HepG2 (cell line): ENCODE data around the gene NDUFAF5.

Experiments used
- EP300 ChIP-seq, 3 experiments: sonication (generic) in 1 of 3; formaldehyde crosslinking in 1 of 3; IDR thresholded peaks; 2 replicates each; pipeline versions ENCODE4 v1.5.1 to v1.6.1; 2011 to 2020; ENCODE audit warnings: low read depth in 2 of 3, low read length in 2 of 3, borderline replicate concordance in 1 of 3, improper control_type of control experiment in 1 of 3, mild to moderate bottlenecking in 1 of 3, missing genetic modification reagents in 1 of 3, moderate library complexity in 1 of 3
- MAFK ChIP-seq, 2 experiments: IDR thresholded peaks in 1 of 2; conservative IDR thresholded peaks in 1 of 2; 2 replicates each; pipeline ENCODE4 v1.6.1; 2011; ENCODE audit warnings: improper control_type of control experiment in 2 of 2, low read length in 2 of 2
- PAWR ChIP-seq: sonication (generic); formaldehyde crosslinking; IDR thresholded peaks from 2 replicates; pipeline ENCODE4 v1.4.0; 2020; ENCODE audit warnings: missing genetic modification reagents, mild to moderate bottlenecking, borderline replicate concordance
- PHF8 ChIP-seq: sonication (generic); formaldehyde crosslinking; IDR thresholded peaks from 2 replicates; pipeline ENCODE4 v1.5.0; 2020; ENCODE audit warnings: missing genetic modification reagents
- POLR2AphosphoS5 ChIP-seq: IDR thresholded peaks from 2 replicates; pipeline ENCODE4 v1.6.1; 2012; ENCODE audit warnings: low read depth, low read length
- SIX4 ChIP-seq: sonication (generic); formaldehyde crosslinking; IDR thresholded peaks from 2 replicates; pipeline ENCODE4 v1.4.0; 2020; ENCODE audit warnings: missing genetic modification reagents
- ZBTB1 ChIP-seq: sonication (generic); formaldehyde crosslinking; IDR thresholded peaks from 2 replicates; pipeline ENCODE4 v1.4.0; 2020; ENCODE audit warnings: missing genetic modification reagents, borderline replicate concordance
- ZFP41 ChIP-seq: sonication (generic); formaldehyde crosslinking; IDR thresholded peaks from 2 replicates; pipeline ENCODE4 v1.4.0; 2020; ENCODE audit warnings: mild to moderate bottlenecking, missing genetic modification reagents, borderline replicate concordance
- ZNF274 ChIP-seq: sonication (generic); formaldehyde crosslinking; IDR thresholded peaks from 2 replicates; pipeline ENCODE4 v1.5.1; 2020; ENCODE audit warnings: mild to moderate bottlenecking, missing genetic modification reagents
- ZNF512 ChIP-seq: sonication (generic); formaldehyde crosslinking; IDR thresholded peaks from 2 replicates; pipeline ENCODE4 v1.4.0; 2020; ENCODE audit warnings: mild to moderate bottlenecking, missing genetic modification reagents
- ZNF816 ChIP-seq: sonication (generic); formaldehyde crosslinking; IDR thresholded peaks from 2 replicates; pipeline ENCODE4 v1.8.0; 2022; ENCODE audit warnings: missing genetic modification reagents, mild to moderate bottlenecking, borderline replicate concordance
- TF ChIP-seq, protein P1 (sequence below): sonication (generic); formaldehyde crosslinking; IDR thresholded peaks from 2 replicates; pipeline ENCODE4 v1.5.0; 2020; ENCODE audit warnings: mild to moderate bottlenecking, missing genetic modification reagents, moderate library complexity

DNA sequence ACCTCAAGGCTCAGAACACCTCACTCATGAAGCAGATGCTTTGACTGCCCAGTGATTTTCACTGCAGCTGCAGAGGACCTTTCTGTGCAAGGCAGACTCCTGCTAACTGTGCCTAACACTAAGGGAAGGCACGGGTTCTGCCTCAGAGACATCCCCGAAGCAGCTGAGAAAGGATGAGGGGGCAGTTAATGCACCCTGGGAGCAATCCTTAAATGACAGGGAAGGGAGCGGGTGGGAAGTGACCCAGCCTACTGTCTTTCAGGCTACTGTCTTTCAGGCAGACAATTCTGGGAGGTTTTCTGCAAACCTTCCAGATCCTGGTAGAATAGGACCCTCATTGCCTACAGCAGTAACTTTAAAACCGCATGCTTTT lies 55.3 kb downstream of the NDUFAF5 start:
- TF ChIP-seq ZFP41 (no peak), SIX4 (CRISPR knock-in tag) (no peak), MAFK (conservative IDR thresholded peaks at IDR 0.05 in 1 of 2, IDR thresholded peaks at IDR 0.05 in 1 of 2; ENCODE audit: low read length in 2 of 2) (no peak), EP300 (IDR thresholded peaks at IDR 0.05; ENCODE audit: low read depth in 2 of 2, low read length in 2 of 2) (no peak), EP300 (CRISPR knock-in tag; IDR thresholded peaks at IDR 0.05; ENCODE audit: borderline replicate concordance) (no peak), PHF8 (no peak), POLR2AphosphoS5 (no peak), ZNF274 (no peak), ZNF816 (CRISPR knock-in tag) (no peak), ZBTB1 (CRISPR knock-in tag) (no peak), ZNF512 (no peak), PAWR (CRISPR knock-in tag) (no peak)
- TF ChIP-seq, protein P1, sequence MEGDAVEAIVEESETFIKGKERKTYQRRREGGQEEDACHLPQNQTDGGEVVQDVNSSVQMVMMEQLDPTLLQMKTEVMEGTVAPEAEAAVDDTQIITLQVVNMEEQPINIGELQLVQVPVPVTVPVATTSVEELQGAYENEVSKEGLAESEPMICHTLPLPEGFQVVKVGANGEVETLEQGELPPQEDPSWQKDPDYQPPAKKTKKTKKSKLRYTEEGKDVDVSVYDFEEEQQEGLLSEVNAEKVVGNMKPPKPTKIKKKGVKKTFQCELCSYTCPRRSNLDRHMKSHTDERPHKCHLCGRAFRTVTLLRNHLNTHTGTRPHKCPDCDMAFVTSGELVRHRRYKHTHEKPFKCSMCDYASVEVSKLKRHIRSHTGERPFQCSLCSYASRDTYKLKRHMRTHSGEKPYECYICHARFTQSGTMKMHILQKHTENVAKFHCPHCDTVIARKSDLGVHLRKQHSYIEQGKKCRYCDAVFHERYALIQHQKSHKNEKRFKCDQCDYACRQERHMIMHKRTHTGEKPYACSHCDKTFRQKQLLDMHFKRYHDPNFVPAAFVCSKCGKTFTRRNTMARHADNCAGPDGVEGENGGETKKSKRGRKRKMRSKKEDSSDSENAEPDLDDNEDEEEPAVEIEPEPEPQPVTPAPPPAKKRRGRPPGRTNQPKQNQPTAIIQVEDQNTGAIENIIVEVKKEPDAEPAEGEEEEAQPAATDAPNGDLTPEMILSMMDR, result no peak
